Upper lobe of right lung (tissue), 1 donor: Measurements from ENCODE around the gene PRKCE. TPM values are rescaled to one million over a fixed set of nuclear protein-coding genes. Genes with fewer than 3 reads are reported as not detected.

ENCODE experiments used
- ATAC-seq: fragments of 200-7000 bp; cut with Tn5 transposase; one replicate; pipeline ENCODE4 v1.9.1; 2020; ENCODE audit warnings: mild to moderate bottlenecking, moderate library complexity
- DNase-seq: peaks from one replicate; pipeline ENCODE4 v3.0.0-alpha.2; 2020
- H3K27ac ChIP-seq: fragments of 200-600 bp; one replicate; pipeline ENCODE4 v1.8.0; 2022
- H3K27me3 ChIP-seq: fragments of 200-600 bp; one replicate; pipeline ENCODE4 v1.8.0; 2022; ENCODE audit warnings: mild to moderate bottlenecking
- H3K36me3 ChIP-seq: fragments of 200-600 bp; one replicate; pipeline ENCODE4 v1.8.0; 2022
- H3K4me1 ChIP-seq: fragments of 200-600 bp; one replicate; pipeline ENCODE4 v1.8.0; 2022
- H3K4me3 ChIP-seq: fragments of 200-600 bp; one replicate; pipeline ENCODE4 v1.8.0; 2022; ENCODE audit warnings: mild to moderate bottlenecking
- H3K9me3 ChIP-seq: fragments of 200-600 bp; one replicate; pipeline ENCODE4 v1.8.0; 2022
- CTCF ChIP-seq: fragments of 200-600 bp; IDR thresholded peaks from one replicate; pipeline ENCODE4 v1.8.0; 2022; ENCODE audit warnings: antibody characterized with exemption
- intact Hi-C: fragments of 100-400 bp; cut with DNase I; formaldehyde crosslinking; loops from one replicate; pipeline ENCODE4 v1.11.0; 2022
- total RNA-seq: library from RNA; stranded (reverse); fragmentation: NEBNext Ultra II Directional; extraction: Animal tissue kit (Norgen Biotek cat#: 25700); gene quantifications from one replicate; pipeline ENCODE4 v1.2.1, GENCODE V29; 2021
- donor health status: DM: no; HTN: yes; CAD: no; lungs with severe emphysema.

The PRKCE gene
- total RNA-seq, 1 donor from 2014 or later, result 65.6 TPM

GRCh38 chr2:45774688-45775244, 123.3 kb downstream of the PRKCE start:
- H3K36me3 ChIP-seq, result no peaks in the 10 kb centered on the region
- DNase-seq (no peak), ATAC-seq (no peak)
- intact Hi-C loops, result loop anchor here (10.0 kb wide), 1 partner anchor 120 kb away; the partner anchor contains the start of gene PRKCE
- TF ChIP-seq CTCF, result no peak
- H3K4me3 ChIP-seq, result no peak overlapping the region
- peaks cover 22% of the 10 kb centered on the region for H3K4me1 ChIP-seq
- no peaks in the 10 kb centered on the region for H3K9me3 ChIP-seq
- H3K27ac ChIP-seq, result no peak overlapping the region
- no peaks in the 10 kb centered on the region for H3K27me3 ChIP-seq

GRCh38 chr2:45776160-45776955, 124.9 kb downstream of the PRKCE start:
- DNase-seq (no peak), ATAC-seq (no peak)
- H3K9me3 ChIP-seq, result no peaks in the 10 kb centered on the region
- H3K4me3 ChIP-seq, result no peak overlapping the region
- peaks cover 17% of the 10 kb centered on the region for H3K4me1 ChIP-seq
- no peak for TF ChIP-seq CTCF
- H3K27me3 ChIP-seq, result no peaks in the 10 kb centered on the region
- intact Hi-C loops, result loop anchor here (10.0 kb wide), 1 partner anchor 122 kb away; the partner anchor contains the start of gene PRKCE
- no peaks in the 10 kb centered on the region for H3K36me3 ChIP-seq
- no peak overlapping the region for H3K27ac ChIP-seq

- H3K27me3 ChIP-seq, result no peaks in the 10 kb centered on the region
- intact Hi-C loops, result loop anchor here (10.0 kb wide), 1 partner anchor 123 kb away; the partner anchor contains the start of gene PRKCE
- H3K4me1 ChIP-seq, result peaks cover 17% of the 10 kb centered on the region
- no peak for TF ChIP-seq CTCF
- H3K9me3 ChIP-seq, result no peaks in the 10 kb centered on the region
- no peak for ATAC-seq
- no peak for DNase-seq
- no peaks in the 10 kb centered on the region for H3K36me3 ChIP-seq
- H3K4me3 ChIP-seq, result no peak overlapping the region
- no peak overlapping the region for H3K27ac ChIP-seq
Observed at GRCh38 chr2:45777996-45778719, 126.7 kb downstream of the PRKCE start.

GRCh38 chr2:45778720-45779171, 127.3 kb downstream of the PRKCE start:
- no peak overlapping the region for H3K4me3 ChIP-seq
- peak; percentile 78 for TF ChIP-seq CTCF
- H3K9me3 ChIP-seq, result no peaks in the 10 kb centered on the region
- peak; percentile 91 for ATAC-seq
- intact Hi-C loops, result loop anchor here (10.0 kb wide), 1 partner anchor 124 kb away; the partner anchor contains the start of gene PRKCE
- no peaks in the 10 kb centered on the region for H3K27me3 ChIP-seq
- H3K36me3 ChIP-seq, result no peaks in the 10 kb centered on the region
- no peak overlapping the region for H3K27ac ChIP-seq
- no peak for DNase-seq
- peaks cover 17% of the 10 kb centered on the region for H3K4me1 ChIP-seq

GRCh38 chr2:45780541-45781463, 129.3 kb downstream of the PRKCE start:
- no peak for TF ChIP-seq CTCF
- intact Hi-C loops, result no loop called here
- peaks cover 17% of the 10 kb centered on the region for H3K4me1 ChIP-seq
- no peaks in the 10 kb centered on the region for H3K27me3 ChIP-seq
- H3K9me3 ChIP-seq, result no peaks in the 10 kb centered on the region
- H3K36me3 ChIP-seq, result no peaks in the 10 kb centered on the region
- no peak overlapping the region for H3K27ac ChIP-seq
- no peak overlapping the region for H3K4me3 ChIP-seq
- no peak for DNase-seq
- ATAC-seq, result no peak
